Coronary artery (tissue), 2 donors: ENCODE measurements around the gene DCTN5.

Experiments used
- DNase-seq: peaks from one replicate; pipeline ENCODE4 v3.0.0-alpha.2; 2017; ENCODE audit warnings: low spot score
- H3K27ac ChIP-seq, 2 donors: fragments of 200-600 bp; sonication (generic); one replicate each; pipeline ENCODE4 v1.5.1; 2016 to 2019
- H3K4me3 ChIP-seq: fragments of 200-600 bp; sonication (generic); 2 replicates; pipeline ENCODE4 v1.5.1; 2016; ENCODE audit warnings: mild to moderate bottlenecking, moderate library complexity
- CTCF ChIP-seq: fragments of 200-600 bp; sonication (generic); IDR thresholded peaks from one replicate; pipeline ENCODE4 v1.5.1; 2019; ENCODE audit warnings: antibody characterized with exemption

The DCTN5 gene

GRCh38 chr16:23704772-23705516, 63.7 kb downstream of the DCTN5 start:
- H3K27ac ChIP-seq: no peak overlapping the region
- H3K4me3 ChIP-seq: no peak overlapping the region
- DNase-seq: no peak
- no peak for TF ChIP-seq CTCF

DNA sequence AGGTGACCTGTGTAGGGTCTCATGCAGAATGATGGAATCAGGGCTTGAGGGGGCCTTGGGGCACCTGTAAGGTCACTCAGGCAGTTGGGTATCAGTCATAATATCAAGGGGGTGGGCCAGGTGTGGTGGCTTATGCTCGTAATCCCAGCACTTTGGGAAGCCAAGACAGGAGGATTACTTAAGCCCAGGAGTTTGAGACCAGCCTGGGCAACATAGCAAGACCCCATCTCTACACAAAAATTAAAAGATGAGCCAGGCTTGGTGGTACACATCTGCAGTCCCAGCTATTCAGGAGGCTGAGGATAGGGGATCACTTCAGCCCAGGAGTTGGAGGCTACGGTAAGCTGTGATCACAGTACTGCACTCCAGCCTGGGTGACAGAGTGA, 64.2 kb downstream of the DCTN5 start:
- H3K4me3 ChIP-seq: no peak overlapping the region
- no peak for DNase-seq
- no peak overlapping the region for H3K27ac ChIP-seq
- TF ChIP-seq CTCF: no peak

- Histone ChIP-seq H3K27ac (no peak overlapping the region), H3K4me3 (no peak overlapping the region)
- TF ChIP-seq CTCF: no peak
- DNase-seq: no peak
These were observed 65.2 kb downstream of the DCTN5 start for GRCh38 chr16:23706439-23706838.

DNA sequence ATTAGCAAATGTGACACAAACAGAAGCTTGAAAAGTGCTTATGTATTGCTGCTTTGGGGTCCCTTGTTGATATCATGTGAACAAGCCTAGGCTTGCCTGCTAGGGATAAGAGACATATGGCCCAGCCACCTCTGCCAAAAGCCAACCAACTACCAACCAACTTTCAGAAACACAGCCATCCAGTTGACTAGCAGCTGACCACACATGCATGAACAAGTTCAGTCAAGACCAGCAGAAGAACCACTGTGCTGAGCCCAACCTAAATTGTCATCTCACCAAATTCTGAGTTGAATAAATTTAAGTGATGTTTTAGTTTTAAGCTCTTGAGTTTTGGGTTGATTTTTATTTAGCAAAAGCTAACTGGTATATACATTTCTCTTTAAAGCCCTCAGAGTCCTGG, 68.3 kb downstream of the DCTN5 start:
- no peak overlapping the region for H3K27ac ChIP-seq
- no peak overlapping the region for H3K4me3 ChIP-seq
- no peak for DNase-seq
- TF ChIP-seq CTCF: no peak

- no peak for TF ChIP-seq CTCF
- H3K27ac ChIP-seq: no peak overlapping the region
- DNase-seq: no peak
- H3K4me3 ChIP-seq: no peak overlapping the region
These were observed 68.7 kb downstream of the DCTN5 start for GRCh38 chr16:23710008-23710407.

- TF ChIP-seq CTCF: no peak
- H3K27ac ChIP-seq: no peak overlapping the region
- DNase-seq: no peak
- H3K4me3 ChIP-seq: no peak overlapping the region
These were observed 69.2 kb downstream of the DCTN5 start for GRCh38 chr16:23710504-23710903.

DNA sequence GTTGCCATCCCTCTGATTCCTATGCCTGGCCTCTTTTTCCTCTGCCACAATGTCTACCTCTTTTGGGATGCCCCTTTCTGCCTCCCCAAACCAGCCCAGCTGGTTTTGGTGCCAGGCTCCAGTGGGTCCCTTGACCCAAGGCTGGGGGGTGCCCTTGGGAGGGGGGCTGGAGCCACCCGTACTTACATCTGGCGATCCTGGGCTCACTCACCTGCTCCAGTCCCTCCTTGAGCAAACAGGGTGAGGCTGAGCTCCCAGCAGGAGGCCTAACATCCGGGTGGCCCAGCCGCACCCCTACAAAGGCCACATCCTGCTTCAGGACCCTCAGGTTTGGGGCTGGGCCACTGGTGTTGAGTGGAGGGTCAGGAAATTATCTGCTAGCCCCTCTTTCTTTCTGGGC, 70.5 kb downstream of the DCTN5 start:
- Histone ChIP-seq H3K4me3 (no peak overlapping the region), H3K27ac (no peak overlapping the region)
- no peak for TF ChIP-seq CTCF
- no peak for DNase-seq
